ENCODE results near the gene MRPL4.

The MRPL4 gene

DNA sequence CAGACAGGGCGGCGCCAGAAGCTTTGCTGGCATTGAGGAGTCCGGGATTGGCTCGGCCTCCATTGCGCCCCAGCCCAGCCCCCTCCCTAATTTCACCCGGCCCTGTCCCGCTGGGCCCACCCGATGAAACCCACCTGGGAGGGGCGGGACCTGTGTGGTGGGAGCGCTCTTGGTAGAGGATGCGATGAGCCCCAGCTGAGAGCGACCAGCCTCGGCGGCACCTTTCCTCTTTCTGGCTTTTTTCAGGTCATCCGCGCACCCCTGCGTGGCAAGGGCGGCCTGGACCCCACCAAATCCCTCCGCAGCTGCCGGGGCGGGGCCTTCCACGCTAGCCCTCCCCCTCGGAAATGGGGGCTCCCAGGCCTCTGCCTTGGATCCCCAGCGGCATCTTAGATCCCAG, 57.4 kb downstream of the MRPL4 start, which contains the start of gene ZGLP1:
ZGLP1 (minus strand) TSS at position 393 of the 400 bp plus-strand sequence.
- DNase-seq (ENCODE audit: extremely low read depth in 1 of 2, low read depth in 1 of 2): no peak

Measured in activated CD8-positive, alpha-beta memory T cell treated with anti-CD3 and anti-CD28 coated beads for 1 hour (primary cell).